ENCODE results near the gene KDM4C.
"Not testable (repeated sequence)": the region's sequence is repeated elsewhere in the genome, so short reads cannot be mapped to it uniquely, and the experiment has no call there.

The KDM4C gene

DNA sequence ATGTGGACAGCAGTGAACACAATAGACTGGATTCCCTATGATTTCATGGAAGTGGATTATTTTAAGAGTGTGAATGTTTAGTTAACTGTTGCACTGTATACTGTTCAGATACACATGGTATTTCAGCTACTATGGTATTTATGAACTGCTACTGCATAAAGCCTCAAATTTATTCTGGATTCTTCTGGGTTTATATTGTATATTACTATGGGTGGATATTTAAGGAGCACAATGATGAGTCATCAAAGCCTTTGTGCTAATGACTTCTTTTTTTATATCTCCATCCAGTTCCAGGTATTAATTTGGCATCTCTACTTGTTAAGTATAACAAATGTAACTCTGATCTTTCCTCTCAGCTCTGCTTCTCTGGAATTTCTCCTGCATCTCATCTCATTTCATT lies 6.8 kb downstream of the KDM4C start:
- DNase-seq (ENCODE audit: low spot score): no peak

DNA sequence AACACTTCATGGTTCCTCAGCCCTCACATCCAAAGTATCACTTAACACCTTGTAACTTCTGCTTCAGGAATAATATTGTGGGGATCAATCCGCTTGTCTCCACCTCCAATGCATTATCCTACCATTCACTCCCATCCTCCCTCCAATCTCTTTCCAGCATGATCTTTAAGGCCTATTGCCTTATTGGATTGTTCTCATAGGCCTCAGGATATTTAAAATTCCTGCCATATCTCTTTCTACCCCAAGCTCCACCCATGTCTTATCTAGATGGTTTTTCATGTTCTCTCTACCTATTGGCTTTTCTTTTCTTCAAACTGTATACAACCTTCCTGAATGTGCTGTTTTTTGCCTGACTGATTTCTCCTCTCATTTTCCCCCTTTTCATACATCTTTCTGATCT lies 7.2 kb downstream of the KDM4C start:
- no peak for DNase-seq (ENCODE audit: low spot score)

DNA sequence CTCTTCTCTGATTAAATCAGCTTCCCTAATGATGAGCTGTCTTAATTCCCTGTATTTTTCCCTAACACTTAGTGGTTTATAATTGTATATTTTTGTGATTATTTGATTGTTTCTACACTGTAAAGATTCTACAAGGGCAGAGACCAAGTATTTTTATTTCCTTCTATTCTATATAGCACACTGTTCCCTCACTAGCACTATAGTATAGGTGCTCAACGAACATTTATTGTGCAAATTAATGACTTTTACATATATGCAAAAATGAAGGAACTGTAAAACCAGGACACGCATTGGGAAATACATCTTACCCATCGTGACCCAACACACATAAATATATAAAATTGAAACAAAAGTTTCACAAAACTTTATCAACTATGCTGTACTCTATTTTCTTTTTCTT lies 7.6 kb downstream of the KDM4C start:
- no peak for DNase-seq (ENCODE audit: low spot score)

DNA sequence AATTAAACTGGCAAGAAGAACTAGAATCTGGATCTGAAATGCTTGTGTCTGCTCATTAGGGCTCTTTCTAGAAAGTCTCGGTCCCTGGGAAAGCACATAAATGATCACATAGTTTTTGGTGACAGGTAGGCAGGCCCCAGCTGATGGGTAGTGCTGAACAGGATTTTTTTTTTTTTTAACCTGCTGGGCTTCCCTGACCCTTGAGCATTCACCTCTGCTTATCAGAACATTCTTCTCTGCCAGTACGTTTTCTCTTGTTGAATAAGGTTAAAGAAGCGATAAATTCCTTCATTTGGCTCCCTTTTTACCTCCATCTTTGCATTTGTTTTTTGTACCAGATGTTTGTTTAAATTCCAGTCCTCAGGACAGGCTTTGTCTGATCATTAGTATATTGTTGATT lies 8.8 kb downstream of the KDM4C start:
- DNase-seq (ENCODE audit: low spot score): no peak

DNA sequence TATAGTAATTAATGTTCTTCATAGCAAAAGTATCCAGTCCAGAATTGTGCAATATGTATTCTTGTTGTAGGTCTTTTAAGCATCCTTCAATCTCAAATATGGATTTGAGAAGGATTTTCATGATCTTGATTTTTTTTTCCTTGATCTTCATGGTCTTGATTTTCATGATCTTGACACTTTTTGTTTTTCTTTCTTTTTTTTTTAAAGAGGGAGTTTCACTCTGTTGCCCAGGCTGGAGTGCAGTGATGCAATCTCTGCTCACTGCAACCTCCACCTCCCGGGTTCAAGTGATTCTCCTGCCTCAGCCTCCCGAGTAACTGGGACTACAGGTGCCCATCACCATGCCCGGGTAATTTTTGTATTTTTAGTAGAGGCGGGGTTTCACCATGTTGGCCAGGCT lies 10.8 kb downstream of the KDM4C start:
- DNase-seq (ENCODE audit: low spot score): not testable (repeated sequence)

DNA sequence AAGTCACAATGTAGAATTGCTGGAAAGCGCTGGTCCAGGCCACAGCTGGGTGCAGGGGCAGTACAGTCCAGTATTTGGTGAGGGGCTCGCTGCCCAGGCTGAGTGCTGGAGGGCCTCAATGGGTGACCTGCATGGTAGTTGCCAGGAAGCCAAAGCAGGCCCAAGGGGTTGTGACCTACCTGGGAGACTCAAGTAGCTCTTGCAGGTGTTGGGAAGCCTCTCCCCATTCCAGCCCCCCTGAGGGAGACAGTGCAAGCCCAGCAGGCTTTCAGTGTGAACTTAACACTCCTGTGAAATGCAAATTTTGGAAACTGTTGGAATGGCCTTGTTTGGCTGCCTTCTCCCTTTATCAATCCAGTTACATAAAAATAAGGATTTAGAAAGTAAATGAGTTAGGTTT lies 13.9 kb downstream of the KDM4C start:
- no peak for DNase-seq (ENCODE audit: low spot score)

DNA sequence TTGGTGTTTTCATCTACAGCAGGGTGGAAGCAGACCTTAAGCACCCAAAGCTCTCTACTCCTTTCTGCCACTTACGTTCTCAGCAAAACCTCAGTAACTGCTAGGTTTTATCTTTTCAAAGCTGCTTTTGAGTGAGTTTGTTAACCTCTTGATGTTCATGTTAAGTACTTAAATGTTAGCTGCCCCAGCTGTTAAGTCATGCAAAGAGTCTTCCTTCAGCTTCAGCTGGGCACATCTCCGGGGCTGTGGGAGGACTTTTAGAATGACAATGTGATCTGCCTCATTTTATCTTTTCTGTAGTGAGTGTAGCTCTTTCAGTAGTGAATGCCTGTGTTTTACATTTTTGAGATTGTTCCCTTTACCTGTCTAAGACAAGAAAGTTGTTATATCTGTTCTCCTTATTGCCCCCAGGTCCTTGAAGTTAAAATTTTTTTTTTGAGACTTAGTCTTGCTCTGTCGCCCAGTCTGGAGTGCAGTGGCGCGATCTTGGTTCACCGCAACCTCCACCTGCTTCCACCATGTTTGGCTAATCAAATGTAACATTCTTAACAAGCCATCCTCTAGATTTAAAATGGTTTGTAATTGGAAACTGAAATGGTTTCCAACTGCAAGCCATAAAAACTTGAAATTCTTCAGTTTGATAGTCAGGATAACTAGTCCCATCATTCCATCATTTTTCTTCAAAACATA lies 19.6 kb downstream of the KDM4C start:
- no peak for DNase-seq (ENCODE audit: low spot score)

DNA sequence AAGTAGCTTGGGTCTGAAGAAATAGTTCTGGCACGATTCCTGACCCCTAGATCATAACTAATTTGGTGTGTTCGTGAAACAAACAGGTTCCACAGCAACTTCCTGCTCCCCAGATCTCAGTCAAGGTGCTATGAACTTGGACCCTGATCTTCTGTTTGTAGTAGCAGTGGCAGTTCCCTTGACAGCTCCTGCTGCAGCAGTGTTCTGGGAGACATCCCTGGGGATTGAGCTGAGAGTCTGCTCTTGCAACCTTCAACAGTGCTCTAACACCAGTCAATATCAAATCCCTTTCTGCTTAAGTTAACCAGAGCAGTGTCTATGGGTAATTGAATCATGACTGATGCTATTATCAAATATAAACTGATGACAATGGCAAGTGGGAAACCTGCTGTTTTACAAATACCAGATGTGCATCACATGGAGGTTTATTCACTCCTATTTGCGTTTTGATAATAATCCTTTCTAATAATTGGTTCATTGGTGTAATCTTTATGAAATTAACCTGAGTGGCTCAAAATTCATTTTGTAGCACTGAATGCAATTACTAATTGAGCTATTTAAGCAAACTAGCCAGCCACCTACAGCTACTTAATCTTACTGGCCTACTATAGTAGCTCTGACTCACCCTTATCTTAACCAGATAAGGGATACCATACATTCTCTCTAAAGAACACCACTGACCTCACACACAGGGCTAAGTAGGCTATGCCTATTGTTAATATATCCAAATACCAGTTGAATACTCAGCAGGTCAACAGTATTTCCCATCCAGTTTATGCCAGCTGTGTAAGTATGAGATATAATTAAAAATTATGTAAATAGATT lies 21.9 kb downstream of the KDM4C start:
- no peak for DNase-seq (ENCODE audit: low spot score)

DNA sequence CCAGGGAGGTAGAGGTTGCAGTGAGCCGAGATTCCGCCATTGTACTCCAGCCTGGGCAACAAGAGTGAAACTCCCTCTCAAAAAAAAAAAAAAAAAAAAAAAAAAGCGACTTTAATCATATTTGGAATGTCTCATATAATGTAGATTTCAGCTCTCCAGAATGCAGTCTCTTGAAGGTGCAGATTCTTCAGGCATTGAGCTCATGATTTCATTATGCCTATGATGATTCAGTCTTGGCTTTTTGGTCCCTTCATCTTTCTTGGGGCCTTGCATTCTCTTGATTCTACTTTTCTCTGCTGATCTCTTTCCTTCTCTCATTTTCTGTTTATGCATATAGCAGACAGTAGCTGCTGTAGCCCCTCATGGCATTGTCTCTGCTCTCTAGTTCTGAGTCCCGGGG lies 22.9 kb downstream of the KDM4C start:
- DNase-seq (ENCODE audit: low spot score): no peak

DNA sequence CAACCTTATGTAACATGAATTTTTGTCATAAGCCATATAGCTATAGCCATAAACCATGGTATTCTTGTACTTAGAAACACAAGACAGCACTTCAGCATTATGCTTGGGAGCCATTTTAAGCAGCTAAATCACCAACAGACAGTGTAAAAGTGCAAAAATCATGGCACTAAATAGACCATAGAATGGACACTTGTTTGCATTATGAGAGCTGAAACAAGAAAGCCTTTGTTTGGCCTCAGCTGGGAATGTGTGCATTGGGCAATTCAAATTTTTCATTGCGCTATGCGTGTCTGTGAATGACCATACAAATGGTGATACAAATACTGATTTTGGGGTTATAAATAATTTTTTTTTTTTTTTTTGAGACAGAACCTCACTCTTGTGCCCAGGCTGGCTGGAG lies 23.7 kb downstream of the KDM4C start:
- DNase-seq (ENCODE audit: low spot score): no peak

DNA sequence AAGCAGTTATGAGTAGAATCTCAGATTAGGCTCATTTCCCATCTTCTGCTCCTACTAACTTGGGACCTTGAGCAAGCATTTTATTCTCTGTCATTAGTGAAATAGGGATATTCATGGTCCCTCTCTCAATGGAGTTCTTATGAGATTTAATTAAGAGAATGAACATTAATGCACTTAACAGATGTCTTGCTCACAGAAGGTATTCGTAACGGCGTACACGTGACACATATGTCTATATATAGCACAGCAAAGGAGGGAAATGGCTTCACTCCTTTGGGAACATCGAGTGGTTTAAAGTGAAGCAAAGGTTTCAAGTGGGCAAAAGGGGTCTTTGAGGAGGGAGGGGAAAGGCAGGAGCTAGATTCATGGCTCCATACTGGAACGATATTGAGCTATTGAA lies 24.6 kb downstream of the KDM4C start:
- DNase-seq (ENCODE audit: low spot score): no peak

DNA sequence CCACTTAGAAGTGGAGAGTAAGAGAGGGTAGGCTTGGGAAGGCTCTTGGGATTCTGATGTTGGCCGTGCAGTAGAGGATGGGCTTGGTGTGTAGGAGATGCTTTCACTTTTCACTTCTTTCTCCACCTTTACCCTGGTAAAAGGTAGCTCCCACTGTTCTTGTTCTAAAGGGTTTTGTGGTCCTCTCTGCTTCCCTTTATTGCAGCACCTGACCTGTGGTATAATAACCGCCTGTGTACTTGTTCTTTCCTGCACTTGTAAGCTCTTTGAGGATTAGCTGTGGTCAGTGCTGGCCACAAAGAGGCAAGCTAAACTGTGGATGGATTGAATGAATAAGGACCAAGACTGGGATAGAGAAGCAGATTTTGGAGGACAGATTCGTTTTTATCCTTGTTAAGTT lies 25.2 kb downstream of the KDM4C start:
- DNase-seq (ENCODE audit: low spot score): no peak

DNA sequence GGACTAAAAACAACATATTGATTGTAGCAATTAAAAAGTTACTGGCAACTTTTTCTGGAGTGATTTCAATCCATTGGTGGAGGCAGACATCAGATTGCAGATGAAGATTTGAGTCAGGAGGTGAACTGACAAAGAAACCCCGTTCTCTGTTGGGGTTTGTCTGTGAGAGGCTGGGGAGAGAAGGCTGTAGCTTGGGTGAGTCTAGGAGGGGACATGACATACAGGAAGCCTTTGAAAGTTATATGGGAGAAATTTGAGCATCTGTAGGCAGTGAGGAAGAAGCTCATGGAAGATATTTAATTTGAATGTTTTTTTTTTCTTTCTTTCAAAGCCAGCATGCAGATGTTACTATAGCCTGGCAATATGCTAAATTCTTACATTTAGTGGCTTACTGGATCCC lies 26.0 kb downstream of the KDM4C start:
- no peak for DNase-seq (ENCODE audit: low spot score)

DNA sequence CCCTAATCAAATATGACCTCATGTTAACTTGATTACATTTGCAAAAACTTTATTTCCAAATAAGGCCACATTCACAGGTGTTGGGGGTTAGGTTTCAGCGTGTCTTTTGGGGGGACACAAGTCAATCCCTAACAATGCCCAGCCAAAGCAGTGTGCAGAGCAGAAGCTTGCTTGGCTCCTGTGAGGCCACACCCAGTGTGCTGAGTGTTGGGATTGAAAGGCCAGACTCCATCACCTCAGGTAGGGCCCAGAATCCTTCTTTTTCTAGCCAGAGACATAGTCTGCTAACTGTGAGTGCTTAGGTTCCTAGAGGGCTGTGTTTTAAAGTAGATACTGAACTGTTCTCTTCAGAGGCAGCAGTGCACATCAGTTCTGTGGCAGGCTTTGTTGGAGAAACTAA lies 27.9 kb downstream of the KDM4C start:
- DNase-seq (ENCODE audit: low spot score): no peak

DNA sequence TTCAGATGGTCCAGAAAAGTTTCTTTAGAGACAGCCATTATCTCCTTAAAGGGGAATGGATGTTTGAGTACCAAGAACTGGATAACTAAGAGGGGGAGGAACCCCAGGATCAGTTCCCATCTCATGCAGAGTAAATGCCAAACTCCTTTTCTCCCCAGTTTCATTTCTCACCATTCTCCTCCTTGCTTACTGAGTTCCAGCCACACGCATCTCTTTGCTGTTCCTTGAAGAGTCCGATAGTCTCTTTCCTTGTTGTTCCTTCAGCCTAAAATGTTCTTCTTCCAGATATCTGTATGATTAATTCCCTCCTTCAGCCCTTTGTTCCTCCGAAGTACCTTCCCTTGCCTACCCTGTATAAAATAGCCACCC lies 30.0 kb downstream of the KDM4C start:
- DNase-seq (ENCODE audit: low spot score): no peak

DNA sequence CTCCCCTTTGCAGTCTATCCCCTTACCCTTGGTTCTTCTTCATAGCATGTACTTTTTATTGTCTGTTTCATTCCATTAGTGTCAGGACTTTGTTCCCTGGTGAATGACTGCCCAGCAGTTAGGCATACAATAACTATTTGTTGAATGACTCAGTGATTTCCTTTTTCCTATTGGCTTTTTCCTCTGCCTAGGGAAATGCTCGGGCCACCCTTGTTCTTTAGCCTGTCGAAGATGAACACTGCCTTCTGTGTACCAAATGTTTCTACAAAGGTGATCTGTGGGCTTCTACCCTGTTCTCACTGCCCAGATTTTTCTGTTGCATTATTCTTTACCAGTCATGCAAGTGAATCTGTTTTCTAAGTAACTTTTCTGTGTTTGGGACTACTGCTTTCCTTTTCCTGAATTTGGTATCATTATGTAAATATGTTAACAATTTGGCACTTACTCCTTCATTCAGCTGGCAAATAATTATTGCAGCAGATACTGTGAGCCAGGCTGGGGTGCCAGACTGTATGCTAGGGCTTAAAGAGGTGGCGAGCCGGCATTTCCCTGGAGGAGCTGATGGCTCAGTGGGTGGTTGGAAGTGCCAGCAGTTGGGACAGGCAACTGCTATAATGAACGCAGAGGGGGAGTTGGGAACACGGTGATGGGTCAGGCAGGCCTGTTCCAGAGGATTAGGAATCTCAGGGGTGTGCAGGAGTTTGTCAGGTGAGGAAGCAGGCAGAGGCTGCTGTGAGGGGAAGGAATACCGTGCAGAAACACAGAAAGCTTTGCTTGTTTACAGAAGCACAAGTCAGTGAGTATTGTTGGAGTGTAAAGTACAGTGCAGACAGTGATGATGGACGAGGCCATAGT lies 30.6 kb downstream of the KDM4C start:
- DNase-seq (ENCODE audit: low spot score): no peak

DNA sequence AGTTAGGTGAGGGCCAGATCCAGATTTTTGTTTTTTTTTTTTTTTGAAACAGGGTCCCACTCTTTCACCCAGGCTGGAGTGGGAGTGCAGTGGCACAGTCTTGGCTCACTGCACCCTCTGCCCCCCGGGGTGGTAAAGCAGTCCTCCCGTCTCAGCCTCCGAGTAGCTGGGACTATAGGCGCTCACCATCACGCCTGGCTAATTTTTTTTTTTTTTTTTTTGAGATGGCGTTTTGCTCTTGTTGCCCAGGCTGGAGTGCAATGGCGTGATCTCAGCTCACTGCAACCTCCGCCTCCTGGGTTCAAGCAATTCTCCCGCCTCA lies 31.2 kb downstream of the KDM4C start:
- DNase-seq (ENCODE audit: low spot score): not testable (repeated sequence)

DNA sequence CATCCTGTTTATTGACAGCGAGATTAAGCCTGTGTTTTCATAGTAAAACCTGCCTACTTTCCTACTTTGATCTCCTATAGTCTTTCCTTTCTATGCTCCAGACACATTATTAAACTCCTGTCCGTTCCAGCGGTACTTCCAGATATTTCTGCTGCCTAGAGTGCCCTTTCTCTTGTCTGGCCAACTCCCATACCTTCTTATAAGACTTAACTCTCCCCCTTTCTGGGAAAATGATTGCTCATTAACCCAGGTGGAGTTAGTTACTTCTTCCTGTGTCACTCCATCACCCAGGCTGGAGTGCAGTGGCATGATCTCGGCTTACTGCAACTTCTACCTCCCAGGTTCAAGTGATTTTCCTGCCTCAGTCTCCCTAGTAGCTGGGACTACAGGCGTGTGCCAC lies 33.1 kb downstream of the KDM4C start:
- DNase-seq (ENCODE audit: low spot score): no peak

DNA sequence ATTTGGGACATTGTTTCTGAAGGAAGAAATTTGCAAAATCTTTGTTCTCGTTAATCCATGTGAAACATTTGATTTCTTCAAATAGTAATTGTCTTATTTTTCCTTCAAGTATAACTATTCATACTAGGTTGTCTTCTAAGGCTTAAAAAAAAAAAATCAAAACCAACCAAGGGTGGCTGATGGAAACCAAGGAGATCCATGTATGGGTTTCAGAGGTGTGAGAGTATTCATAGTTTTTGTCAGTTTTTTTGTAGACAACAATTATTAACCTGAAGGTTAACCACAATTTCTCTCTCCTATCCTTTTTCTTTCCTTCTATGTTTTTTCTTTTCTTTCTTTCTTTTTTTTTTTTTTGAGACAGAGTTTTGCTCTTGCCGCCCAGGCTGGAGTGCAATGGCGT lies 35.4 kb downstream of the KDM4C start:
- no peak for DNase-seq (ENCODE audit: low spot score)

DNA sequence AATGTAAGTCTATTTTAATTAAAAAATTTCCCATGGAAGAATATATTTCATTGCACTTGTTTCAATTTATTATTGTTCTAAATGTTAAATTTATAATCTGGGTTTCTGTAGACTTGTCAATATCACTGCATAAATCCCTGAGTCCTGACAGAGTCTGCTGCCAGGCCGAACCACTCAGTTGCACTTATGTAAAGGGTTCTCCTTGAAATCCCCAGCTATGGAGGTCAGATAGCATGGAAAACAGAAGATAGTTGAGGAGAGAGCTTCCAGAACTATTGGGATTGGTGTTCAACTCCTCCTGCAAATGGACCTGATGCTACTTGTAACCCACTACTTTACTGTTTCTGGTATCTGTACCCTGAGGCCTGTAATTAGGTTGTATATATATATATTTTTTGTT lies 37.2 kb downstream of the KDM4C start:
- no peak for DNase-seq (ENCODE audit: low spot score)

DNA sequence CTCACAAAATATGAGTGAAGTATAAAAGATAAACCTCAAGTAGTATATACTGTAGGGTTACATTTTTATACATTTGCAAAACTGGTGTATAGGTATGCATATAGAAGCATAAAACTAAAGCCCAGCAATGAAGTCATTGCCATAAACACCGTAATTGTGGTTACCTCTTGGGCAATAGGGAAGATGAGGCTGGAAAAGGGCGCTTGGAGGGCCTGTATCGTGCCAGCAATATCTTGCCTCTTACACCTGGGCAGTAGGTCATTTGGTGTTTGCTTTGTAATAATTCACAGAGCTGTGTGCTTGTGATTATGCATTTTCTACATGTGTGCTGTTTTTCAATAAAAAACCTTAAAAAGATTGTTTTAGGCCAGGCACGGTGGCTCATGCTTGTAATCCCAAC lies 45.2 kb downstream of the KDM4C start:
- DNase-seq (ENCODE audit: low spot score): no peak

DNA sequence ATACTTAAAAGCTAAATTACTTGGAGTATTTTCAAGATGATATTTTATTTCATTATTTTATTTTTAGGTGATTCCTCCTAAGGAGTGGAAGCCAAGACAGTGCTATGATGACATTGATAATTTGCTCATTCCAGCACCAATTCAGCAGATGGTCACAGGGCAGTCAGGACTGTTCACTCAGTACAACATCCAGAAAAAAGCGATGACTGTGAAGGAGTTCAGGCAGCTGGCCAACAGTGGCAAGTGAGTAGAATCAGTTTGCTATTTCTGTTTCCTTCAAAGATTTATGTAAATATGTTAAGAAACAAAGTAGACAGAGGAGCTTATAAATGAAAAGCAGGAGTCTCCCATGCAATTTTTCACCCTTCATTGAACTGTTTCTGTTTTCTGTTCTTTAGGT lies 47.8 kb downstream of the KDM4C start:
- DNase-seq (ENCODE audit: low spot score): no peak

DNA sequence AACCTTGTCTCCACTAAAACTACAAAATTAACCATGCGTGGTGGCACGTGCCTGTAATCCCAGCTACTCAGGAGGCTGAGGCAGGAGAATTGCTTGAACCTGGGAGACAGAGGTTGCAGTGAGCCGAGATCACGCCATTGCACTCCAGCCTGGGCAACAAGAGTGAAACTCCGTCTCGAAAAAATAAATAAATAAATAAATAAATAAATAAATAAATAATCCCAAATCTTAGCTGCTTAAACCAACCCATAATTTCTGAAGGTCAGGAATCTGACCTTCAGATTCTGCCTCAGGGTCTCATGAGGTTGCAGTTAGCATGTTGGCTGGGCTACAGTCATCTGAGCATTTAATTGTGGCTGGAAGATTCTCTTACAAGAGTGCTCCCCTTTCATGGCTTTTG lies 48.5 kb downstream of the KDM4C start:
- not testable (repeated sequence) for DNase-seq (ENCODE audit: low spot score)
